GM12872 (cell line): Measurements from ENCODE around the gene IGFBP7.

Source experiments
- CTCF ChIP-seq: IDR thresholded peaks from 3 replicates; pipeline ENCODE4 v1.5.1; 2011; ENCODE audit warnings: low read depth, mild to moderate bottlenecking, low read length, moderate library complexity; ENCODE audit not compliant: insufficient read depth

Gene IGFBP7

GRCh38 chr4:57095245-57095644 is 14.9 kb downstream of the IGFBP7 start:
- no peak for TF ChIP-seq CTCF

GRCh38 chr4:57094832-57095223 is 15.4 kb downstream of the IGFBP7 start:
- no peak for TF ChIP-seq CTCF

- TF ChIP-seq CTCF, result no peak
Observed at GRCh38 chr4:57093845-57094831, 16.0 kb downstream of the IGFBP7 start.

GRCh38 chr4:57091657-57092162 is 18.5 kb downstream of the IGFBP7 start:
- TF ChIP-seq CTCF, result no peak

GRCh38 chr4:57090079-57090478 is 20.1 kb downstream of the IGFBP7 start:
- TF ChIP-seq CTCF, result no peak

GRCh38 chr4:57089549-57089948 is 20.6 kb downstream of the IGFBP7 start:
- TF ChIP-seq CTCF, result no peak

- no peak for TF ChIP-seq CTCF
Observed at GRCh38 chr4:57086031-57086723, 24.0 kb downstream of the IGFBP7 start.
